GM18526 (cell line): Measurements from ENCODE around the gene RGS6.

Source experiments
- POLR2A ChIP-seq: IDR thresholded peaks from 3 replicates; pipeline ENCODE4 v1.6.1; 2011; ENCODE audit not compliant: insufficient read length; ENCODE audit errors: extremely low read depth

The RGS6 gene

GRCh38 chr14:72555609-72556000, 623.4 kb downstream of the RGS6 start:
- TF ChIP-seq POLR2A, result no peak

GRCh38 chr14:72557671-72558070, 625.4 kb downstream of the RGS6 start:
- no peak for TF ChIP-seq POLR2A

GRCh38 chr14:72558721-72559120, 626.5 kb downstream of the RGS6 start:
- no peak for TF ChIP-seq POLR2A

GRCh38 chr14:72559202-72559601, 627.0 kb downstream of the RGS6 start:
- TF ChIP-seq POLR2A, result no peak

GRCh38 chr14:72559669-72560255, 627.5 kb downstream of the RGS6 start:
- no peak for TF ChIP-seq POLR2A

- no peak for TF ChIP-seq POLR2A
Measured at GRCh38 chr14:72560331-72560730, 628.1 kb downstream of the RGS6 start.

- no peak for TF ChIP-seq POLR2A
Measured at GRCh38 chr14:72560889-72561493, 628.8 kb downstream of the RGS6 start.

- no peak for TF ChIP-seq POLR2A
Measured at GRCh38 chr14:72562300-72562699, 630.1 kb downstream of the RGS6 start.

GRCh38 chr14:72563676-72564075, 631.4 kb downstream of the RGS6 start:
- TF ChIP-seq POLR2A, result no peak

- no peak for TF ChIP-seq POLR2A
Measured at GRCh38 chr14:72565149-72565559, 632.9 kb downstream of the RGS6 start.

- TF ChIP-seq POLR2A, result no peak
Measured at GRCh38 chr14:72565917-72566316, 633.7 kb downstream of the RGS6 start.

GRCh38 chr14:72567226-72567625, 635.0 kb downstream of the RGS6 start:
- no peak for TF ChIP-seq POLR2A

GRCh38 chr14:72568296-72568992, 636.2 kb downstream of the RGS6 start:
- no peak for TF ChIP-seq POLR2A

GRCh38 chr14:72573725-72574417, 641.6 kb downstream of the RGS6 start:
- TF ChIP-seq POLR2A, result no peak

- no peak for TF ChIP-seq POLR2A
Measured at GRCh38 chr14:72574715-72575114, 642.5 kb downstream of the RGS6 start.

- no peak for TF ChIP-seq POLR2A
Measured at GRCh38 chr14:72576258-72576657, 644.0 kb downstream of the RGS6 start.

- TF ChIP-seq POLR2A, result no peak
Measured at GRCh38 chr14:72577521-72577920, 645.3 kb downstream of the RGS6 start.

GRCh38 chr14:72578514-72578913, 646.3 kb downstream of the RGS6 start:
- no peak for TF ChIP-seq POLR2A
